Measurements from ENCODE around the gene CERS6.

Gene CERS6

DNA sequence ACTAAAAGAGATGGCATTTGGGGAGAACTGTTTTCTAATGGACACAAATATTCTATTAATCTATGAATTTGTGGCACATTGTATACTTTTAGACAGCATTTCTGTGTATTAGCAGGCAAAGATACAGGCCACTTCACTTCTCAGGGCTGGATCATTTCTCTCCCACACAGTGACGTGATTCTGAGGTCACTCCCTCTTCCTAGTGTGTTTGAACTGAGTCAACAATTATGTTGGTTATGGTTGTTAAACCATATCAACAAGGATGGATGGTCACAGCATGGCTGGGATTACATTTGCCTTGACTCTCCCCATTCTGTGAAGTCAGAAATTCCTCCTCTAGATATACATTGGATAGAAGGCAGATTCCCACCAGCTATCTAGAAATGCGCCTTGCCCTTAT lies 358.0 kb downstream of the CERS6 start:
- DNase-seq: no peak

- no peak for DNase-seq
Measured at GRCh38 chr2:168814939-168815907, 359.2 kb downstream of the CERS6 start.

- DNase-seq: no peak
Measured at GRCh38 chr2:168816369-168816768, 360.3 kb downstream of the CERS6 start.

DNA sequence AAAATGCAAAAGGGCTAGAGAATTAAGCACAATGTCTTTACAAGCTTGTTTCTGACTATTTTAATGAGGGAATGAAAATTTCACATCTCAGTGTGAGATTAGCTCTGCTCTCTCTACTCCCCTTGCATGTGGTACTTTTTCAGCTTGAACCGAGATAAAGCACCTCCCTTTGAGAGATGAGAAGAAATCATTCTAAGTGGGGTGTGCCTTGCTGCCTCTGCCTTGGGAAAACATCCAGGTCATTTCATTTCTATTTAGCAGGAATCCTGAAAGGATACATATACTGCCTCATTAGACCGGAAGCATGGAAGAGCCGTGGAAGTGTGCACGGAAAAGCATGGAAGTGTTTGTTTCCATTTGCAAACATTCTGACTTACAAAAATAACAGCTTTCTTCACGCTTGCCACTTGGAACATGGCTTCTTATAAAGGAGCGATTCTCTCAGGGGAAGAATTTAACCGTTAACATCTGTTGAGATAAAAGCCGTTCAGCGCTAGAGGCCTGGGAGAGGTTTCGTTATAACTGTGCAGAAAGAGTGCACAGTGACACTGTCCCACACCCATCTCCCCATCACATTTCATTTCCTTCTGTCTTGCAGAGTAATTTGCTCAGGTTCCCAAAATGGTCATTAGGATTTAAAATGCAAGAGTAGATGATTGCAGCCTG lies 363.1 kb downstream of the CERS6 start:
- no peak for DNase-seq

DNA sequence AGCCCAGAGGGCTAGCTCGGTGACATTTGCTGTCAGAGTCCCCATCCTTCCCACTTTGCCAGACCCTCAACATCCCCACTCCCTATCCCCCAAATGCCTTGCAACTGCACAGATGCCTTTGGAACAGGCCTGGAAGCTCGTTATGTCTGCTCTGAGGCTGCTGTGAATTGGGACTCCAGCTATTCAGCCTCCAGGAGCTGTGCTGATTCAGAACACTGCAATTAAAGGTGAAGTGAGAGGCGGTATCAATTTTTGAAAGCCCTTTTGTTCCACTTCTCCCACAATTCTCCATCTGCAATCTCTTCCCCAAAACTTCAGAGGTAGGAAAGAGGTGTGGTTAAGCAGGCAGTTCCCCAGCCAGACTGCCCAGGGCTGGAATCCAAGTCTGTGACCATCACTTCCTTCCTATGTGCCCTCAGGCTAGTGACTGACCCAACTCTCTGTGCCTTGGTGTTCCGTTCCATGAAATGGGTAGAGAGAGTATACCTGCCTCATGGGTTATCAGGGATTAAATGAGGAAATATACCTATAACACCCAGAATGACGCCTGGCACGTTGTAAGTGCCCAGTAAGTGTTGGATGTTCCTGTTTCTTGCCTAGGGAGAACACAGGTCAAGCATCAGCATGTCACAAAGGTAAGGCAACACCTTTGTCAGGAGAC lies 363.9 kb downstream of the CERS6 start:
- no peak for DNase-seq

DNA sequence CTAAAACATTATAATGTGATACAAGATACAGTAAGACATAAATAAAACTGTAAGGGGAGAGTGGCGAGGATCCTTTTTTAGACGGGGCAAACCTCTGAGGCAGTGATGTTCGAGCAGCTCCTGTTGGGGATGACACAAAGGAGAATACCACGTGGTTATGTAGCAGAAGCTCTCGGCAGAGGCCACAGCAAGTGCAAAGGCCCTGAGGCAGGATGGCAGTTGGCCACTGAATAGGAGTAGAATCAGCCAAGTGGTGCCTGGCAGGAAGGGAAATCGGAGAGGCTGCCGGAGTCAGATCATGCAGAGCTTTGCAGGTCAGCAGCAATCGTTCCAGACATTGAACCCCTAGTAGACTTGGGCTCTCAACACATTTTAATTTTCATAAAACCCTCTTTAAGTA lies 365.5 kb downstream of the CERS6 start:
- DNase-seq: no peak

DNA sequence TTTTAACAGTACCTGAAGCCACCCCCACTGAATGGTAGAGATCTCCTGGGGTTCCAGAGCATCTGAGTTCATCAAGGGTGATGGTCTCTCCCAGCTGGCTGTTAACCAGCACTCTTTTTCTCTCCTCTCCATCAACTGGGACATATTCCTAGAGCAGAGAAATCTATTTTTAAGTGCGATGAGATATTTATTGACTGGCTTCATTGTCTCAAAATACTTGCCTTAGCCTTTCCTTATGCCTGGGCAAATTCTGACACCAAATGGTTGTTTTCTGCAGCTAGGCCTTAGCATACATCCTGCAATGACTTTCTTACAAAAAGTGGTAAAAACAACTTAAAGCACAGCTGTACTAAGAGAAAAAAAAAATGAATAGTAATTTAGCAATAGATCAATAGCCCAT lies 365.9 kb downstream of the CERS6 start:
- no peak for DNase-seq
